ENCODE measurements around the gene IKBKG.

- no peak for TF ChIP-seq EZH2phosphoT487 (IDR thresholded peaks at IDR 0.05; ENCODE audit: borderline replicate concordance, low read depth, low read length)
- TF ChIP-seq CTCF (conservative IDR thresholded peaks at IDR 0.05; ENCODE audit: low read length): no peak
Observed at GRCh38 chrX:154549766-154550165, 2.3 kb downstream of the IKBKG start.

Data from OCI-LY7 (cell line).